Measurements from ENCODE around the gene NOL11. TPM values are rescaled to one million over a fixed set of nuclear protein-coding genes. Genes with fewer than 3 reads are reported as not detected.
A peak's percentile ranks its signal among the peaks of the same experiment; 100 is the strongest.

The NOL11 gene
- polyA plus RNA-seq, 3 donors: 5.2 to 11.4 (median 6.1) TPM

GRCh38 chr17:67773246-67773645 is 55.5 kb downstream of the NOL11 start:
- H3K27me3 ChIP-seq (ENCODE audit: control insufficient read depth in 2 of 2, insufficient read depth in 2 of 2, low read length in 2 of 2): no peaks in the 10 kb centered on the region
- H3K9ac ChIP-seq (ENCODE audit: insufficient read depth, low read length, poor library complexity, severe bottlenecking): no peak overlapping the region
- no peaks in the 10 kb centered on the region for H4K20me1 ChIP-seq (ENCODE audit: insufficient read depth, low read length)
- 93% methylated on average over 3 of the region's 7 CpGs for WGBS (ENCODE audit: insufficient coverage)
- TF ChIP-seq CTCF (IDR thresholded peaks at IDR 0.05): no peak
- Mint-ChIP-seq H3K27ac (no peak overlapping the region), H3K4me1 (peaks cover 5% of the 10 kb centered on the region), H3K27me3 (ENCODE audit: low read depth in 3 of 3) (peaks cover 0 to 4% (median 1%) of the 10 kb centered on the region in 3 donors), H3K36me3 (no peaks in the 10 kb centered on the region), H3K9me3 (peaks cover 0 to 2% (median 0%) of the 10 kb centered on the region in 7 donors), H3K4me3 (no peak overlapping the region)
- H3K4me3 ChIP-seq (replicated peaks in 1 of 3; ENCODE audit: low read depth in 2 of 3, low read length in 3 of 3): no peak overlapping the region
- H3K9me3 ChIP-seq (replicated peaks in 1 of 2; ENCODE audit: control insufficient read depth in 1 of 2, insufficient read depth in 1 of 2, low read length in 2 of 2): no peaks in the 10 kb centered on the region
- no peak for DNase-seq
- no peak overlapping the region for H3K4me2 ChIP-seq (replicated peaks; ENCODE audit: extremely low read depth, low read length, poor library complexity, severe bottlenecking)
- intact Hi-C loops (cut with micrococcal nuclease): no loop called here
- H3K27ac ChIP-seq (ENCODE audit: low read depth in 1 of 2, low read length in 2 of 2): no peak overlapping the region
- no peaks in the 10 kb centered on the region for H3K79me2 ChIP-seq (ENCODE audit: insufficient read depth, low read length)
- no peak overlapping the region for H2AFZ ChIP-seq (ENCODE audit: insufficient read depth, low read depth, low read length, poor library complexity, severe bottlenecking)
- H3K4me1 ChIP-seq (ENCODE audit: control insufficient read depth in 1 of 2, insufficient read depth in 2 of 2, low read length in 2 of 2): no peaks in the 10 kb centered on the region
- no peaks in the 10 kb centered on the region for H3K36me3 ChIP-seq (replicated peaks in 1 of 2; ENCODE audit: control insufficient read depth in 1 of 2, insufficient read depth in 2 of 2, low read length in 2 of 2)

GRCh38 chr17:67779098-67779672 is 61.4 kb downstream of the NOL11 start:
- H3K9me3 Mint-ChIP-seq: peaks cover 0 to 2% (median 0%) of the 10 kb centered on the region in 7 donors
- peak in 1 of 3 donors; percentile 4 for DNase-seq
- H3K4me2 ChIP-seq (replicated peaks; ENCODE audit: extremely low read depth, low read length, poor library complexity, severe bottlenecking): no peak overlapping the region
- no peaks in the 10 kb centered on the region for H3K36me3 ChIP-seq (replicated peaks in 1 of 2; ENCODE audit: control insufficient read depth in 1 of 2, insufficient read depth in 2 of 2, low read length in 2 of 2)
- H3K27ac Mint-ChIP-seq: no peak overlapping the region
- peaks cover under 1% of the 10 kb centered on the region for H3K4me1 Mint-ChIP-seq
- no peaks in the 10 kb centered on the region for H4K20me1 ChIP-seq (ENCODE audit: insufficient read depth, low read length)
- H3K9me3 ChIP-seq (replicated peaks in 1 of 2; ENCODE audit: control insufficient read depth in 1 of 2, insufficient read depth in 1 of 2, low read length in 2 of 2): no peaks in the 10 kb centered on the region
- no peaks in the 10 kb centered on the region for H3K4me1 ChIP-seq (ENCODE audit: control insufficient read depth in 1 of 2, insufficient read depth in 2 of 2, low read length in 2 of 2)
- no peak overlapping the region for H3K9ac ChIP-seq (ENCODE audit: insufficient read depth, low read length, poor library complexity, severe bottlenecking)
- intact Hi-C loops (cut with micrococcal nuclease): no loop called here
- no peak overlapping the region for H3K4me3 Mint-ChIP-seq
- no peaks in the 10 kb centered on the region for H3K79me2 ChIP-seq (ENCODE audit: insufficient read depth, low read length)
- H3K36me3 Mint-ChIP-seq: no peaks in the 10 kb centered on the region
- 59% methylated on average over 5 of the region's 13 CpGs for WGBS (ENCODE audit: insufficient coverage)
- H3K27me3 Mint-ChIP-seq (ENCODE audit: low read depth in 3 of 3): peaks cover 0 to 1% (median 0%) of the 10 kb centered on the region in 3 donors
- H3K4me3 ChIP-seq (replicated peaks in 1 of 3; ENCODE audit: low read depth in 2 of 3, low read length in 3 of 3): no peak overlapping the region
- H3K27me3 ChIP-seq (ENCODE audit: control insufficient read depth in 2 of 2, insufficient read depth in 2 of 2, low read length in 2 of 2): no peaks in the 10 kb centered on the region
- no peak overlapping the region for H2AFZ ChIP-seq (ENCODE audit: insufficient read depth, low read depth, low read length, poor library complexity, severe bottlenecking)
- TF ChIP-seq CTCF (IDR thresholded peaks at IDR 0.05): peak; percentile 73
- no peak overlapping the region for H3K27ac ChIP-seq (ENCODE audit: low read depth in 1 of 2, low read length in 2 of 2)
